GM19468 (cell line): ENCODE data around the gene CENPC.

Experiments used
- ATAC-seq: cut with Tn5 transposase; IDR thresholded peaks from one replicate; pipeline ENCODE4 v1.9.1; 2021; ENCODE audit warnings: mild to moderate bottlenecking, moderate library complexity, moderate number of reproducible peaks; ENCODE audit not compliant: unreplicated experiment; ENCODE audit errors: extremely low read depth

The CENPC gene

GRCh38 chr4:67545199-67546003, at the start of gene CENPC:
CENPC (minus strand) TSS chr4:67545503; CDS start chr4:67545355, 148 bp downstream.
- peak; percentile 96 for ATAC-seq

- no peak for ATAC-seq
Observed at GRCh38 chr4:67593741-67594175, 48.5 kb upstream of the CENPC start.

- no peak for ATAC-seq
Observed at GRCh38 chr4:67587156-67587555, 41.9 kb upstream of the CENPC start.

- no peak for ATAC-seq
Observed at GRCh38 chr4:67584496-67584895, 39.2 kb upstream of the CENPC start.

- ATAC-seq: no peak
Observed at GRCh38 chr4:67581913-67582312, 36.6 kb upstream of the CENPC start.

GRCh38 chr4:67581208-67581857, 36.0 kb upstream of the CENPC start:
- peak; percentile 57 for ATAC-seq

- no peak for ATAC-seq
Observed at GRCh38 chr4:67580577-67580976, 35.3 kb upstream of the CENPC start.

- ATAC-seq: no peak
Observed at GRCh38 chr4:67576538-67576937, 31.2 kb upstream of the CENPC start.

- no peak for ATAC-seq
Observed at GRCh38 chr4:67576059-67576466, 30.8 kb upstream of the CENPC start.

- peak; percentile 91 for ATAC-seq
Observed at GRCh38 chr4:67575232-67576058, 30.1 kb upstream of the CENPC start.

GRCh38 chr4:67573193-67573592, 27.9 kb upstream of the CENPC start:
- no peak for ATAC-seq

- no peak for ATAC-seq
Observed at GRCh38 chr4:67571975-67572374, 26.7 kb upstream of the CENPC start.

- no peak for ATAC-seq
Observed at GRCh38 chr4:67570537-67570936, 25.2 kb upstream of the CENPC start.

GRCh38 chr4:67568820-67569219, 23.5 kb upstream of the CENPC start:
- no peak for ATAC-seq

GRCh38 chr4:67566335-67566734, 21.0 kb upstream of the CENPC start:
- no peak for ATAC-seq

- no peak for ATAC-seq
Observed at GRCh38 chr4:67565284-67565683, 20.0 kb upstream of the CENPC start.

- ATAC-seq: peak; percentile 32
Observed at GRCh38 chr4:67558493-67558892, 13.2 kb upstream of the CENPC start, which contains the start of gene STAP1. STAP1 (plus strand) TSS chr4:67558727; CDS start chr4:67558810, 83 bp downstream.

GRCh38 chr4:67556436-67556835, 11.1 kb upstream of the CENPC start:
- ATAC-seq: no peak

- no peak for ATAC-seq
Observed at GRCh38 chr4:67555447-67555846, 10.1 kb upstream of the CENPC start.

GRCh38 chr4:67554096-67554495, 8.8 kb upstream of the CENPC start:
- no peak for ATAC-seq
